Activated T-cell treated with anti-CD3 and anti-CD28 coated beads, Interleukin-2, amount 50 U/mL, for 4 hours (primary cell): ENCODE data around the gene PSMB3. TPM values are rescaled to one million over a fixed set of nuclear protein-coding genes. Genes with fewer than 3 reads are reported as not detected.

ENCODE experiments used
- ATAC-seq, 2 donors: fragments of 200-7000 bp; cut with Tn5 transposase; one replicate each; pipeline ENCODE4 v1.10.0; 2021
- DNase-seq: peaks from one replicate; pipeline ENCODE4 v3.0.0-alpha.2; 2020
- H3K27me3 Mint-ChIP-seq: one replicate; pipeline ENCODE4 v1.8.0; 2021; ENCODE audit warnings: low read depth, mixed read lengths
- H3K36me3 Mint-ChIP-seq: one replicate; pipeline ENCODE4 v1.8.0; 2022; ENCODE audit warnings: mixed read lengths; ENCODE audit not compliant: insufficient read depth
- H3K4me1 Mint-ChIP-seq: one replicate; pipeline ENCODE4 v1.8.0; 2021; ENCODE audit warnings: low read depth, mixed read lengths
- H3K4me3 Mint-ChIP-seq: one replicate; pipeline ENCODE4 v1.8.0; 2021; ENCODE audit warnings: mild to moderate bottlenecking, moderate library complexity, mixed read lengths
- H3K9me3 Mint-ChIP-seq: one replicate; pipeline ENCODE4 v1.8.0; 2021; ENCODE audit warnings: mixed read lengths
- total RNA-seq, 3 donors: library from RNA; stranded (reverse); gene quantifications; one replicate each; pipeline ENCODE4 v1.2.1, GENCODE V29; 2021

PSMB3 gene
- total RNA-seq, 3 donors from 2014 or later = 527 to 569 (median 554) TPM

DNA sequence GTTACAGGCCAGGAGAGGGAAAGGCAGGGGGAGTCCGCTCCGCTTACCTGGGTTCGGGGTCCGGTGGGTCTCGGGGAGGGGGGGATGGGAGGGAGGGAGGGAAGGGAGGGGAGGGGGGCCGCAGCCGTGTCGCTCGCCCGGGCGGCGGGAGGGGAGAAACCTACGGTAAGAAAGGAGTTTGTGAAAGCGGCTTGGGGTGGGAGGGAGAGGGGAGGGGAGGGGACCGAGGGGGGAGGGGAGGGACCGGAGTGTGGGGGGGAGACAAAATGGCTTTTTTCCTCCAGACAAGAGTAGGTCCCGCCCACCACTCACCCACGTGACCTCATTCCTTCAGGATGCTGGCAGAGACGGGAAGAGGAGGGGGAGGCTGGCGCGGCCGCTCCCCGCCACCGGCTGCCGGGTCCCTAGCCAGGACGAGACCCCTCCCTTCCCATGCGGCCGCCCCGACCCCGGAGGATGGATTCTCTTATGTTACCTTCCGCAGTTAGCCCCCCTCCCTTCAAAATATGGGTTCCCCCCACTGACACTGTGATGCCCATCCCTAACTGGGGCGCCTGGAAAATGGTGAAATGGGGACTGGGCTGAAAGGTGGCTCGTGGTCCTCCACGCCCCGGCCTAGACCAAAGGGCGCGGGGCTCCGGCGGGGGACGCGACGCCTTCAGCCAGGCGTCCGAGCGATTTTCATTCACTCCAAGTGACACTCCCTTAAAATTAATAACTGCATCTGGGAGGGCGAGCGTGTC, 4.2 kb upstream of the PSMB3 start, which contains the start of gene PCGF2:
PCGF2 (minus strand) TSS at position 188 of the 743 bp plus-strand sequence. CDS start 7,934 bp downstream, outside the sequence.
- peaks cover 50% of the 10 kb centered on the region for H3K27me3 Mint-ChIP-seq
- DNase-seq (no peak), ATAC-seq (no peak)

DNA sequence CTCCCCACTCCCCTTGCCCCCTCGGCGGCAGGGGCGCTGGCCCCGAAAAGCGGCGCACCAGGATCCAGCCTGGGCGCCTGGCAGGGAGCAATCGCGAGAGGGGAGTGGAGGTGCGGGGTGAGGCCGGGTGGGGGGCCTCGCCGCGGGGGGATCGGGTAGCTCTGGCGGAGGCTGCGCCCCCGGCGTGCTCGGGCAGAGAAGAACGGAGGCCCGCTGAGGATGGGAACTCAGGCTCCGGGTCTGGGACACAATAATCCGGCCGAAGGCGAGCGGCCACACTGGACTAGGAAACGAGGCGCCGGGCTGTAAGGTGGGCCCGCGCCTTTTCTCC, 3.7 kb upstream of the PSMB3 start:
- H3K27me3 Mint-ChIP-seq = peaks cover 49% of the 10 kb centered on the region
- ATAC-seq (no peak), DNase-seq (no peak)
- peaks cover 43% of the 10 kb centered on the region for H3K4me1 Mint-ChIP-seq
- H3K4me3 Mint-ChIP-seq = peak overlapping the region; percentile 64
- H3K36me3 Mint-ChIP-seq = peaks cover 8% of the 10 kb centered on the region
- H3K9me3 Mint-ChIP-seq = no peaks in the 10 kb centered on the region

More for the DNA sequence above, 4.2 kb upstream of the PSMB3 start, which contains the start of gene PCGF2:
- Mint-ChIP-seq H3K4me1 (peaks cover 38% of the 10 kb centered on the region), H3K36me3 (peaks cover 5% of the 10 kb centered on the region), H3K9me3 (no peaks in the 10 kb centered on the region), H3K4me3 (peak within 1 kb of the TSS; percentile 68)

GRCh38 chr17:38749223-38750043, 3.1 kb upstream of the PSMB3 start:
- peaks cover 45% of the 10 kb centered on the region for H3K4me1 Mint-ChIP-seq
- H3K36me3 Mint-ChIP-seq = peaks cover 10% of the 10 kb centered on the region
- peaks cover 49% of the 10 kb centered on the region for H3K27me3 Mint-ChIP-seq
- H3K4me3 Mint-ChIP-seq = peak overlapping the region; percentile 99
- no peak for DNase-seq
- H3K9me3 Mint-ChIP-seq = no peaks in the 10 kb centered on the region
- ATAC-seq = no peak

DNA sequence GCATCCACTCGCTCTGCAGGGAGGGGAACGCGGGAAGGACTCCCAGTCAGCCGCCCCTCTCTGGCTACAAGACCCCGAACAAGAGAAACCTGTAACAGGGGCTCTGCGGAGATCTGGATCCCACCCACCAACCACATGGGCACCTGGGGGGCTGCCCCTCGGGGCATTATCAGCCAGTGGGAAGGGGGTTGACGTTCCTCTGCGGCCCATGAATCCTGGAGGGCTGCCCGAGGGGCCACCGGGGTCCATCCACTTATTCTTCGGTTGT, 2.6 kb upstream of the PSMB3 start:
- Mint-ChIP-seq H3K4me3 (peak overlapping the region; percentile 99), H3K4me1 (peaks cover 49% of the 10 kb centered on the region), H3K27me3 (peaks cover 47% of the 10 kb centered on the region), H3K36me3 (peaks cover 13% of the 10 kb centered on the region), H3K9me3 (no peaks in the 10 kb centered on the region)
- DNase-seq (no peak), ATAC-seq (no peak)

- H3K4me3 Mint-ChIP-seq = peak overlapping the region; percentile 99
- DNase-seq (no peak), ATAC-seq (no peak)
- H3K36me3 Mint-ChIP-seq = peaks cover 13% of the 10 kb centered on the region
- H3K9me3 Mint-ChIP-seq = no peaks in the 10 kb centered on the region
- H3K4me1 Mint-ChIP-seq = peaks cover 49% of the 10 kb centered on the region
- peaks cover 45% of the 10 kb centered on the region for H3K27me3 Mint-ChIP-seq
Measured at GRCh38 chr17:38750312-38751121, 2.0 kb upstream of the PSMB3 start.

DNA sequence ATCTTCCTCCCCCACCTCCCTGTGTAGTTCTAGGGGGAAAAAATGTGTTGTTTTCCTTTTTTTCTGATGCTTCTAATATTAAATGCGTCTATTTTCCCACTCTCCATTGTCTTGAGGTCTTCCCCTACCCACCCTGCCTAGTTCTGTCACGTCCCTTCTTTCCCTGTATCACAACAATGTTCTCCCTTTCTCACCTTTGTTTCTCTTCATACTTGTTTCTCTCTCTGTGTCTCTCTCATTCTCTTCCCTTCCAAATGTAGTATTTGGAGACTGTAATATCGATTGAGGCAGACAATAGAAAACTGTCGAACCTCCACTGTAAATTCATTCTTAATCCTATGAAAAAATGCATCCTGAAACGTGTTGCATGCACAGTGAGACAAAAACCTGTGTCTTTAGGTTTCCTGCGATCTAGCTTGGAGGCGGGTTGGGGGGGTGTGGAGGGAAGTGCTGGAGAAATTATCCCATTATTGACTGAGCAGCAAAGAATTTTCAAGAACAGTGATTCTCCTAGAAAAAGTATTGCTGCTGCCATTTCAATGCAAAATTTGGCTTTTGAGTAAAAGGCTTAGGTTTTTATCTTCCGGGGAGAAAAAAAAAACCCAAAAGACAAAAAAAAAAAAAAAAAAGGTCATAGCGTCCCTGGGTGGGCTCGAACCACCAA, 1.3 kb upstream of the PSMB3 start:
- H3K27me3 Mint-ChIP-seq = peaks cover 38% of the 10 kb centered on the region
- ATAC-seq = no peak
- peaks cover 53% of the 10 kb centered on the region for H3K4me1 Mint-ChIP-seq
- H3K36me3 Mint-ChIP-seq = peaks cover 16% of the 10 kb centered on the region
- no peaks in the 10 kb centered on the region for H3K9me3 Mint-ChIP-seq
- DNase-seq = no peak
- peak overlapping the region; percentile 99 for H3K4me3 Mint-ChIP-seq

DNA sequence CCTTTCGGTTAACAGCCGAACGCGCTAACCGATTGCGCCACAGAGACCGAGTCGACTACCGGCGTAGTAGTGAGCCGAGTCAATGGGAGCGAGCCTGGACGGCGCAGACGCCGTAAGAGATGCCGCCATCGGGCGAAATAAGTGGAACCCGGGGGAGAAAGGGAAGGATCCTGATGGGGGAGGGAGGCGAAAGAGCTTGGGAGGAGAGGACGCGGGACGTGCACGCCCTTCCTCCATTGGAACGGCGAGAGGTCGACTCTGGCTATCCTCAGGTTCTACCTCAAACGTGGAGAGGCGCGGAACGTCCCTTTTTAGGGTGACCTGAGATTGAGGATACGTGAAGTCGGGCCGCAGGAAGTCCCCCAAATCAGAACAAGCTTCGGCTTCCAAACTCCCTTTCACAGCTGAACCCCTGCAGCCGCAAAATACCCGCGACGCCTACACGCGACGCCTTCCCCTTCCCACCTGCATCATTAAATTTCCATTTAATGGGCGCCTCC, 683 bp upstream of the PSMB3 start:
- DNase-seq (peak; percentile 83), ATAC-seq (peak; percentile 38 to 39)
- Mint-ChIP-seq H3K4me1 (peaks cover 50% of the 10 kb centered on the region), H3K27me3 (peaks cover 32% of the 10 kb centered on the region), H3K36me3 (peaks cover 16% of the 10 kb centered on the region), H3K9me3 (no peaks in the 10 kb centered on the region), H3K4me3 (peak overlapping the region; percentile 99)

- peaks cover 48% of the 10 kb centered on the region for H3K4me1 Mint-ChIP-seq
- no peaks in the 10 kb centered on the region for H3K9me3 Mint-ChIP-seq
- no peak for ATAC-seq
- H3K36me3 Mint-ChIP-seq = peaks cover 16% of the 10 kb centered on the region
- peak overlapping the region; percentile 99 for H3K4me3 Mint-ChIP-seq
- H3K27me3 Mint-ChIP-seq = peaks cover 28% of the 10 kb centered on the region
- no peak for DNase-seq
Measured at GRCh38 chr17:38753071-38753506, 548 bp downstream of the PSMB3 start.

GRCh38 chr17:38761612-38762011, 9.1 kb downstream of the PSMB3 start:
- Mint-ChIP-seq H3K9me3 (no peaks in the 10 kb centered on the region), H3K27me3 (no peaks in the 10 kb centered on the region), H3K36me3 (peaks cover 27% of the 10 kb centered on the region), H3K4me1 (no peaks in the 10 kb centered on the region), H3K4me3 (no peak overlapping the region)
- ATAC-seq (peak; percentile 63 to 69), DNase-seq (no peak)

DNA sequence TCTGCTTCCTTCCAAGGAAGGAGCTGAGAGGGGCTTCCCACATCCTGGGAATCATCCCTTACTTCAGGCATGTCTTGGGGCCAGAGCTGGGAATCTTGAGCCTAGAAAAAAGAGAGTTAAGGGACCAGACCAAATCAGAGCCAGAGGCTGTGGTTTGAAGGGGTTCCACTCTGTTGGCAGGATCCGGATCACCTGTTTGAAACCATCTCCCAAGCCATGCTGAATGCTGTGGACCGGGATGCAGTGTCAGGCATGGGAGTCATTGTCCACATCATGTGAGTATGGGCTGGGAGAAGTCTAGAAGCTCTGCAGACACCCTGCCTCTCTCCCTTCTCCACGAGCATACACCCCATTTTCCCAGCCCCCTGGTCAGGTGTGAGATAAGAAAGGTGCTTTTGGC, 9.7 kb downstream of the PSMB3 start:
- ATAC-seq (no peak), DNase-seq (no peak)
- H3K27me3 Mint-ChIP-seq = no peaks in the 10 kb centered on the region
- H3K4me3 Mint-ChIP-seq = no peak overlapping the region
- H3K4me1 Mint-ChIP-seq = no peaks in the 10 kb centered on the region
- H3K36me3 Mint-ChIP-seq = peaks cover 33% of the 10 kb centered on the region
- H3K9me3 Mint-ChIP-seq = no peaks in the 10 kb centered on the region

DNA sequence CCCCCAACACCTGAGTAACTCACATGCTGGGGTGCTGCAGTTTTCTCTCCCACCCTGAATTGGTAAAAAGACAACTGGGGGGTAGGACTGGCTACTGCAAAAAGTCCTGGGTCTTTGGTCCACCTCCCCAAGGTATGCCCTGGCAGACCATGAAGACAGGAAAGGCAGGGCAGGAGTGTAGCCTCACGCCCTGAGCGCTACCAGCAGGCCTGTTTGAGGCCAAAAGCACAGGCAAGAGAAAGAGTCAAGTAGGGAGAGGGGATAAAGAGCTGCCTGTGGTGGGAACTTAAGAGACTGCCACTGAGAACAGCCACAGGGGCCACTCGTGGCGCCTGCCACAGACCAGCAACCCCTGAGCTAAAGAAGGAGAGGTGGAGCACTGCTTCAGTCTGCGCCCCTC, 13.8 kb downstream of the PSMB3 start:
- ATAC-seq (no peak), DNase-seq (no peak)
- Mint-ChIP-seq H3K36me3 (peaks cover 21% of the 10 kb centered on the region), H3K4me1 (no peaks in the 10 kb centered on the region), H3K9me3 (no peaks in the 10 kb centered on the region), H3K4me3 (no peak overlapping the region), H3K27me3 (no peaks in the 10 kb centered on the region)

DNA sequence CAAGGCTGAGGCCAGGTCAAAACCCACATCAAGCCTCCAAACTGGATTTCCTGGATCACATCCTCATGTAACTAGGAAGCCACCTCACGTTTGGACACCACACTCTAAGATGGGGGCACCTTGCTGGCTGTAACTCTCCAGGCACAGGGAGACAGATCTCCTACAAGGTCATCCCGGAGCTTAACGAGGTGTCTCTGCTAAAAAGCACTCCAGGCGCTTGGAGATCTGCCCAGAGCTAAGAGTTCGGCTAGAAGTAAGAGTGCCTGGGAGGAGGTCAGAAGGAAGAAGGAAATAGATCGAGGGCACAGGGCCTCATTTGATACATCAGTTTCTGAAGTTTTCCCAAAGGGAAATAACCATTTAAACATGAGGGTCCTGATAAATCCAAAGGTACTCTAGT, 15.9 kb downstream of the PSMB3 start:
- Mint-ChIP-seq H3K4me3 (no peak overlapping the region), H3K9me3 (no peaks in the 10 kb centered on the region), H3K4me1 (no peaks in the 10 kb centered on the region), H3K36me3 (peaks cover 19% of the 10 kb centered on the region), H3K27me3 (no peaks in the 10 kb centered on the region)
- DNase-seq (no peak), ATAC-seq (no peak)

- no peaks in the 10 kb centered on the region for H3K9me3 Mint-ChIP-seq
- no peak for DNase-seq
- H3K36me3 Mint-ChIP-seq = peaks cover 20% of the 10 kb centered on the region
- ATAC-seq = no peak
- no peak overlapping the region for H3K4me3 Mint-ChIP-seq
- H3K4me1 Mint-ChIP-seq = no peaks in the 10 kb centered on the region
- H3K27me3 Mint-ChIP-seq = no peaks in the 10 kb centered on the region
Measured at GRCh38 chr17:38773258-38773657, 20.7 kb downstream of the PSMB3 start.
